Measurements from ENCODE around the gene DPP10.
"Not testable (repeated sequence)": the region's sequence is repeated elsewhere in the genome, so short reads cannot be mapped to it uniquely, and the experiment has no call there.

Gene DPP10

GRCh38 chr2:114940785-114941458 is 498.5 kb downstream of the DPP10 start:
- DNase-seq (ENCODE audit: low read depth), result no peak
- TF ChIP-seq, protein P1, sequence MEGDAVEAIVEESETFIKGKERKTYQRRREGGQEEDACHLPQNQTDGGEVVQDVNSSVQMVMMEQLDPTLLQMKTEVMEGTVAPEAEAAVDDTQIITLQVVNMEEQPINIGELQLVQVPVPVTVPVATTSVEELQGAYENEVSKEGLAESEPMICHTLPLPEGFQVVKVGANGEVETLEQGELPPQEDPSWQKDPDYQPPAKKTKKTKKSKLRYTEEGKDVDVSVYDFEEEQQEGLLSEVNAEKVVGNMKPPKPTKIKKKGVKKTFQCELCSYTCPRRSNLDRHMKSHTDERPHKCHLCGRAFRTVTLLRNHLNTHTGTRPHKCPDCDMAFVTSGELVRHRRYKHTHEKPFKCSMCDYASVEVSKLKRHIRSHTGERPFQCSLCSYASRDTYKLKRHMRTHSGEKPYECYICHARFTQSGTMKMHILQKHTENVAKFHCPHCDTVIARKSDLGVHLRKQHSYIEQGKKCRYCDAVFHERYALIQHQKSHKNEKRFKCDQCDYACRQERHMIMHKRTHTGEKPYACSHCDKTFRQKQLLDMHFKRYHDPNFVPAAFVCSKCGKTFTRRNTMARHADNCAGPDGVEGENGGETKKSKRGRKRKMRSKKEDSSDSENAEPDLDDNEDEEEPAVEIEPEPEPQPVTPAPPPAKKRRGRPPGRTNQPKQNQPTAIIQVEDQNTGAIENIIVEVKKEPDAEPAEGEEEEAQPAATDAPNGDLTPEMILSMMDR (IDR thresholded peaks at IDR 0.05; ENCODE audit: control insufficient read depth, extremely low read depth, insufficient read depth), result no peak
- H3K4me3 ChIP-seq (ENCODE audit: low read depth, low read length), result no peak overlapping the region

- DNase-seq (ENCODE audit: low read depth), result no peak
- TF ChIP-seq, protein P1 (IDR thresholded peaks at IDR 0.05; ENCODE audit: control insufficient read depth, extremely low read depth, insufficient read depth), result no peak
- H3K4me3 ChIP-seq (ENCODE audit: low read depth, low read length), result no peak overlapping the region
Measured at GRCh38 chr2:114949228-114949804, 506.9 kb downstream of the DPP10 start.

- TF ChIP-seq, protein P1 (IDR thresholded peaks at IDR 0.05; ENCODE audit: control insufficient read depth, extremely low read depth, insufficient read depth), result no peak
- H3K4me3 ChIP-seq (ENCODE audit: low read depth, low read length), result no peak overlapping the region
- no peak for DNase-seq (ENCODE audit: low read depth)
Measured at GRCh38 chr2:114960389-114960788, 517.9 kb downstream of the DPP10 start.

DNA sequence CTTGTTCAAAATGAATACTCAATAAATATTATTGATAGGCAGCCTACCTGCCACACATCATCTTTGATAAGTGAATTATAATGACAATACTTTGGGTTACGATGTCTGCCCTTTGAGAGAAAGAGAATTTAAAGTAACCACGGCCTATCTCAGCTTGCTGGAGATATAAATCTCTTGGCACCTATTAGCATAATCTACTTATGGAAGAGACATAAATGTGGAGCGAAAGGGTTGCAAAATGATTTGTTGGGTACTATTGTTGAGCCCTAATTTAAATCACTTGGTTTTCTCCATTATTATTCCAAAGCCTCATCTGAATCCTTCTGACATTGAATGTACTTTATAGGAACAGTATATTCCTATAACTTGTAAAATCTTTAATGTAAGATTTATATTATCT is 520.1 kb downstream of the DPP10 start:
- H3K4me3 ChIP-seq (ENCODE audit: low read depth, low read length), result no peak overlapping the region
- no peak for DNase-seq (ENCODE audit: low read depth)
- TF ChIP-seq, protein P1 (IDR thresholded peaks at IDR 0.05; ENCODE audit: control insufficient read depth, extremely low read depth, insufficient read depth), result no peak

DNA sequence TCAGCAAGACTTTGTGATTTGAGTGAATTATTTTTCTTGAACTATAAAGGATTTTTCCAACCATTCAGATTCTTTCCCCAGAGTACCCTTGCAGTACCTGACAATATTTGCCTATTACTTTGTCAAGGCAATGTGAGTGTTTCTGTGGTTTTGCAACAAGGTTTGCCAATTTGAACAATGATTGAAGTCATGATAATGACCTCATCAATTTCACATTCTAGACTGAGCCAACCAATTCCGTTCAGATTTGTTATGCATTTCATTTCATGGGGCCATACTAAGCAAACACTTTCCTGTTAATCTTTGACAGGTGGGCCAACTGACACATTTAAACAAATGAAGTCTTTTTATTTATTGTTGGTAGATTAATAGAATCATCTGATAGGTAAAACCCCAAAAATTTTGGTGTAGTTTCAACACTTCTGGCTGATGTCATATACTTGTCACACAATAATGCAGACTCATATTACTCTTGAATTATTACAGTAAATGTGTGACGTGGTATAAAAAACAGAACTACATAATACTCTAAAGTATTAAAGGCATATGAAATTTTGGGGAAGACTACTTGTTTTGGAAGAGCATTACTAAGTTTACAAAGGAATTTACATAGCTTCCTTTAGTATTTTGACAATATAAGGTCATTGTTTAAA is 526.4 kb downstream of the DPP10 start:
- DNase-seq (ENCODE audit: low read depth), result no peak
- TF ChIP-seq, protein P1 (IDR thresholded peaks at IDR 0.05; ENCODE audit: control insufficient read depth, extremely low read depth, insufficient read depth), result no peak
- no peak overlapping the region for H3K4me3 ChIP-seq (ENCODE audit: low read depth, low read length)

GRCh38 chr2:115004321-115004720 is 561.9 kb downstream of the DPP10 start:
- not testable (repeated sequence) for H3K4me3 ChIP-seq (ENCODE audit: low read depth, low read length); DNase-seq (ENCODE audit: low read depth)

- TF ChIP-seq, protein P1 (IDR thresholded peaks at IDR 0.05; ENCODE audit: control insufficient read depth, extremely low read depth, insufficient read depth), result no peak
- H3K4me3 ChIP-seq (ENCODE audit: low read depth, low read length), result no peak overlapping the region
- no peak for DNase-seq (ENCODE audit: low read depth)
Measured at GRCh38 chr2:115011721-115012120, 569.3 kb downstream of the DPP10 start.

DNA sequence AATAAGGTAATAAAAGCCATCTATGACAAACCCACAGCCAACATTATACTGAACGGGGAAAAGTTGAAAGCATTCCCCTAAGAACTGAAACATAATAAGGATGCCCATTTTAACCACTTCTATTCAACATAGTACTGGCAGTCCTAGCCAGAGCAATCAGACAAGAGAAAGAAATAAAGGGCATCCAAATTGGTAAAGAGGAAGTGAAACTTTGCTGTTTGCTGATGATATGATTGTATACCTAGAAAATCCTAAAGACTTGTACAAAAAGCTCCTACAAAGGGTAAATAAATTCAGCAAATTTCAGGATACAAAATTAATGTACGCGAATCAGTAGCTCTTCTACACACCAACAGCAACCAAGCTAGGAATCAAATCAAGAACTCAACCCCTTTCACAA is 579.6 kb downstream of the DPP10 start:
- DNase-seq (ENCODE audit: low read depth), result not testable (repeated sequence)

More for the DNA sequence above, 579.6 kb downstream of the DPP10 start:
- not testable (repeated sequence) for H3K4me3 ChIP-seq (ENCODE audit: low read depth, low read length)
